ENCODE data around the gene IRAK2. TPM values are rescaled to one million over a fixed set of nuclear protein-coding genes. Genes with fewer than 3 reads are reported as not detected.

Gene IRAK2
- total and polyA plus RNA-seq, 8 donors: 0.45 to 6.2 (median 2.3) TPM; not detected in 1

DNA sequence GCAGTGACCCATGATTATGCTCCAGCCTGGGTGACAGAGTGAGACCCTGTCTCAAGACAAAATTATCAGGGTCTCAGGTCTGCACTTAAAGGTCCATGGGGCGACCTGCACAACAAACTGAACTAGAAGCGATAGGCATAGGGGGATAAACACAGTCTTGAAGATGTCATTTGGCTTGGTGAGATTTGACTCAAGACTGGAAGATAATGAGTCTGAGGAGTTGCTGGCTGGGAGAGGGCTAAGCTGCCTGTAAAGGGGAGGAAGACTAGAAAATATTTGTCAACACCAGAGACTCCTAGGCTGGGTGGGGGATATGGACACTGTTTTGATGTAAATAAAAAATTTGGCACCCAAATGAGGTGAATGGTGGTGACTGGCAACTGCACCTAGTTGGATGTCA is 108.3 kb downstream of the IRAK2 start:
- Histone ChIP-seq H3K4me1 (peaks cover 12 to 43% (median 31%) of the 10 kb centered on the region in 4 donors), H3K36me3 (peaks cover 48 to 82% (median 71%) of the 10 kb centered on the region in 4 donors), H3K4me3 (no peak overlapping the region), H3K27ac (no peak overlapping the region), H3K9me3 (no peaks in the 10 kb centered on the region), H3K27me3 (no peaks in the 10 kb centered on the region)
- intact Hi-C loops (cut with DNase I; ENCODE audit: low total_unique reads): no loop called here
- WGBS, 5 donors: 86 to 100% (median 94%) methylated on average over 2 of the region's 2 CpGs
- no peak for DNase-seq
- no peak for TF ChIP-seq POLR2AphosphoS5 (IDR thresholded peaks at IDR 0.05)
- TF ChIP-seq EP300 (IDR thresholded peaks at IDR 0.05): no peak
- no peak for TF ChIP-seq POLR2A (IDR thresholded peaks at IDR 0.05)
- TF ChIP-seq, protein P1, sequence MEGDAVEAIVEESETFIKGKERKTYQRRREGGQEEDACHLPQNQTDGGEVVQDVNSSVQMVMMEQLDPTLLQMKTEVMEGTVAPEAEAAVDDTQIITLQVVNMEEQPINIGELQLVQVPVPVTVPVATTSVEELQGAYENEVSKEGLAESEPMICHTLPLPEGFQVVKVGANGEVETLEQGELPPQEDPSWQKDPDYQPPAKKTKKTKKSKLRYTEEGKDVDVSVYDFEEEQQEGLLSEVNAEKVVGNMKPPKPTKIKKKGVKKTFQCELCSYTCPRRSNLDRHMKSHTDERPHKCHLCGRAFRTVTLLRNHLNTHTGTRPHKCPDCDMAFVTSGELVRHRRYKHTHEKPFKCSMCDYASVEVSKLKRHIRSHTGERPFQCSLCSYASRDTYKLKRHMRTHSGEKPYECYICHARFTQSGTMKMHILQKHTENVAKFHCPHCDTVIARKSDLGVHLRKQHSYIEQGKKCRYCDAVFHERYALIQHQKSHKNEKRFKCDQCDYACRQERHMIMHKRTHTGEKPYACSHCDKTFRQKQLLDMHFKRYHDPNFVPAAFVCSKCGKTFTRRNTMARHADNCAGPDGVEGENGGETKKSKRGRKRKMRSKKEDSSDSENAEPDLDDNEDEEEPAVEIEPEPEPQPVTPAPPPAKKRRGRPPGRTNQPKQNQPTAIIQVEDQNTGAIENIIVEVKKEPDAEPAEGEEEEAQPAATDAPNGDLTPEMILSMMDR (IDR thresholded peaks at IDR 0.05): no peak

DNA sequence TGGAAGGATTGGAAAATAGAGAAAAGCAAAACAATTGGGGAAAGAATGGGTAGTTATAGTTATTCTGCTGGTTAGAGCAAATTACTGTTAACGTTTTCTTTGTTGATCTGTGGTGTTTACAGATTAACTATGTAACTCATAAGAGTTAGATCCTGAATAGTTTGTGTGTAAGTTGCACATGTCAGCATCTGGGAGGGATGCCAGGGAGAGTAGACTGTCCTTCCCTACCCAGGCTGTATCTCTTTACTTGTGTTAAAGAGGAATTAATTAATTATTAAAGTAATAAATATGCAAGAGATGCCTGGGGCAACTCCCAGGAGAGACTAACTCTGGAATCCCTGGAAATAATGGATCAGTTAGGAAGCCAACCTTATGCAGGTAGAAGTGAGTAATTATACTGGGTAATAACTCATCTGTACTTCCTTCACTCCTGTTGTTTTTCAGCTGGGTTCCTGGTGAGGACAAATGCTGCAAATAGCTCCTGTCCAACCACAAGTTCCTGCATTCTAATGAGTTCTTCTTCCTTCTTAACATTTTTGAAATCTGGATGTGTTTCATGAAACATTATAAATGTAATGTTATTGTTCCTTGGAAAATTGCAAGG is 109.1 kb downstream of the IRAK2 start:
- no peaks in the 10 kb centered on the region for H3K27me3 ChIP-seq
- intact Hi-C loops (cut with DNase I; ENCODE audit: low total_unique reads): no loop called here
- 3 to 17% (median 8%) methylated on average over 1 of the region's 1 CpG for WGBS, 5 donors
- H3K27ac ChIP-seq: no peak overlapping the region
- no peak for DNase-seq
- H3K9me3 ChIP-seq: no peaks in the 10 kb centered on the region
- H3K4me3 ChIP-seq: no peak overlapping the region
- no peak for TF ChIP-seq POLR2AphosphoS5 (IDR thresholded peaks at IDR 0.05)
- TF ChIP-seq, protein P1 (IDR thresholded peaks at IDR 0.05): no peak
- TF ChIP-seq EP300 (IDR thresholded peaks at IDR 0.05): no peak
- no peak for TF ChIP-seq POLR2A (IDR thresholded peaks at IDR 0.05)
- peaks cover 12 to 35% (median 28%) of the 10 kb centered on the region in 4 donors for H3K4me1 ChIP-seq
- H3K36me3 ChIP-seq: peaks cover 54 to 82% (median 72%) of the 10 kb centered on the region in 4 donors

DNA sequence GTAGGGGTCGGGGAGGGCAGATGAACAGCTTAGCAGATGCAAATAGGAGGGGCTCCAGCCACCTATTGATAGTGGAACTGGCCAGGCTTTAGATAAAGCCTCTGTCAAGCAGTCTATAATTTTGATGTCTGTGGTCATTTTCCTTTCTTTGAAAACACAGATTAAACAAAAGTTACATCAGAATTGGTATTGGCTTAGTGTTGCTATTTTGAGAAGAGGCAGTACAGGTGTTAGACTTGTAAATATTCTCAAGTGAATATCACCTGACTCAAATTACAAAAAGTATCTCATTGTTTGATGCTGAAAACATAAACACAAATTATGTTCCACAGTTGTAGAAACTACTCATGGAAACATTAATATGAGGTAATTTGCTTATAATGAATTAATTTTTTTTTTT is 109.9 kb downstream of the IRAK2 start:
- H3K27me3 ChIP-seq: no peaks in the 10 kb centered on the region
- DNase-seq: no peak
- H3K9me3 ChIP-seq: no peaks in the 10 kb centered on the region
- H3K27ac ChIP-seq: no peak overlapping the region
- intact Hi-C loops (cut with DNase I; ENCODE audit: low total_unique reads): no loop called here
- peaks cover 12 to 35% (median 24%) of the 10 kb centered on the region in 4 donors for H3K4me1 ChIP-seq
- no peak overlapping the region for H3K4me3 ChIP-seq
- WGBS, 5 donors: 53 to 74% (median 56%) methylated on average over 1 of the region's 1 CpG
- H3K36me3 ChIP-seq: peaks cover 54 to 82% (median 72%) of the 10 kb centered on the region in 4 donors
- TF ChIP-seq, protein P1 (IDR thresholded peaks at IDR 0.05): no peak
- TF ChIP-seq POLR2A (IDR thresholded peaks at IDR 0.05) (no peak), EP300 (IDR thresholded peaks at IDR 0.05) (no peak), POLR2AphosphoS5 (IDR thresholded peaks at IDR 0.05) (no peak)

DNA sequence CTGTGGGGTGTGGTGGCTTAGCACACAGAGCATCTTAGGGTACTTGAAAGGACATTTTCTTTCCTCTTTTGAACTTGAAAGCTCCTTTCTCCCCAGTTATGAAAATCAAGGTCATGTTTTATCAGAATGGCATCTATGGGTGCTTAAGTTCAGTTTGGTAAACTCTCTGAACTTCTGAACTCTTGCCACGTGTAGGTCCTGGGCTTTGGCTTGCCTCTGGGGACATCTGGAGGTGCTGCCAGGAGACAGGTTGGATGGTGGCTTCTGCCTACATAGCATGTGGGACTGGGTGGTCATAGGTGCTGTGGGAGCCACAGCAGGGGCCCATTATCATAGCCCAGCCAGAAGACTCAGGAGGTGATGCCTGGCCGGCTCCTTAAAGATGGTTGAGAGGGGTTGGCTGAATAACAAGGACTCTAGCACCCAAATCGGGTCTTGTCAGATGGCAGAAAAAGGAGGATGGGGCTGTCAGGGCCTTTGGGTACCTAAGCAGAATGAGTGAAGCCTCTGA is 112.5 kb downstream of the IRAK2 start:
- no peak for TF ChIP-seq POLR2A (IDR thresholded peaks at IDR 0.05)
- TF ChIP-seq, protein P1 (IDR thresholded peaks at IDR 0.05): no peak
- TF ChIP-seq EP300 (IDR thresholded peaks at IDR 0.05): no peak
- TF ChIP-seq POLR2AphosphoS5 (IDR thresholded peaks at IDR 0.05): no peak
- Histone ChIP-seq H3K9me3 (no peaks in the 10 kb centered on the region), H3K36me3 (peaks cover 49 to 82% (median 72%) of the 10 kb centered on the region in 4 donors), H3K4me1 (peaks cover 12 to 29% (median 21%) of the 10 kb centered on the region in 4 donors), H3K27me3 (no peaks in the 10 kb centered on the region), H3K4me3 (no peak overlapping the region), H3K27ac (no peak overlapping the region)
- 67 to 80% (median 74%) methylated on average over 3 of the region's 3 CpGs for WGBS, 5 donors
- intact Hi-C loops (cut with DNase I; ENCODE audit: low total_unique reads): no loop called here
- DNase-seq: no peak

Measured in stomach (tissue), 9 donors.